IPS-18a (cell line): ENCODE results near the gene MYO3B.
"Not testable (repeated sequence)": the region's sequence is repeated elsewhere in the genome, so short reads cannot be mapped to it uniquely, and the experiment has no call there.

Source experiments
- H3K27ac ChIP-seq: one replicate; pipeline ENCODE4 v1.5.1; 2013; ENCODE audit warnings: low read length
- H3K27me3 ChIP-seq: one replicate; pipeline ENCODE4 v1.6.1; 2013; ENCODE audit warnings: mild to moderate bottlenecking, low read length; ENCODE audit not compliant: control insufficient read depth, insufficient read depth
- H3K36me3 ChIP-seq: one replicate; pipeline ENCODE4 v1.6.1; 2013; ENCODE audit warnings: low read depth, low read length; ENCODE audit not compliant: control insufficient read depth
- H3K4me1 ChIP-seq: one replicate; pipeline ENCODE4 v1.6.1; 2013; ENCODE audit warnings: low read depth, low read length; ENCODE audit not compliant: control insufficient read depth
- H3K4me3 ChIP-seq: one replicate; pipeline ENCODE4 v1.5.1; 2013; ENCODE audit warnings: low read length
- H3K9ac ChIP-seq: one replicate; pipeline ENCODE4 v1.6.1; 2013; ENCODE audit warnings: mild to moderate bottlenecking, low read length, moderate library complexity
- H3K9me3 ChIP-seq: one replicate; pipeline ENCODE4 v1.6.1; 2013; ENCODE audit warnings: low read depth, low read length; ENCODE audit not compliant: control insufficient read depth

The MYO3B gene

GRCh38 chr2:170252414-170252813, 74.5 kb downstream of the MYO3B start:
- Histone ChIP-seq H3K9ac (no peak overlapping the region), H3K36me3 (no peaks in the 10 kb centered on the region), H3K27ac (no peak overlapping the region)

GRCh38 chr2:170253721-170254230, 75.8 kb downstream of the MYO3B start:
- no peak overlapping the region for H3K9ac ChIP-seq
- no peaks in the 10 kb centered on the region for H3K27me3 ChIP-seq
- H3K27ac ChIP-seq: no peak overlapping the region
- H3K36me3 ChIP-seq: no peaks in the 10 kb centered on the region
- no peak overlapping the region for H3K4me3 ChIP-seq
- H3K9me3 ChIP-seq: no peaks in the 10 kb centered on the region
- no peaks in the 10 kb centered on the region for H3K4me1 ChIP-seq

More at GRCh38 chr2:170252414-170252813, 74.5 kb downstream of the MYO3B start:
- H3K4me3 ChIP-seq: no peak overlapping the region
- H3K27me3 ChIP-seq: no peaks in the 10 kb centered on the region
- H3K9me3 ChIP-seq: no peaks in the 10 kb centered on the region
- H3K4me1 ChIP-seq: no peaks in the 10 kb centered on the region

DNA sequence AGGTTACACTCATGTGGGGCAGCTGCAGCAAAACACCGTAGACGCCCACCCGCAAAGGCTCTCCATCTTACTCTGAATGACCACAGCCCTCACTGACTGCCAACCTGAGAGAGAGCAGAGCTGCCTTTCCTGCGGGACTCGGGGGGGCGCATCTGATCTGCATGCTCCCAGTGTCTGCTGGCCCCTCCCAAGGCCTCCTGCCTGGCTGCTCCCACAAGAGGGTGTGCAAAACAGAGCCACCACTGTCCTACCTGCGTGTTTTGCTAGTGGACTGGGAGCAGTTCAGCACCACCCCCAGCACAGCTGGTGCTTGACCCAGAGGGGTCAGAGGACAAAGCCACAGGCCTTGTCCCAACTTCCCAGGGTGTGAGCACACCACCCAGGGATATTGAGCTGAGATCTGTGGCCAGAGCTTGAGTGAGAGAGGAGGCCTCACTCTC, 76.4 kb downstream of the MYO3B start:
- Histone ChIP-seq H3K9ac (no peak overlapping the region), H3K4me1 (no peaks in the 10 kb centered on the region), H3K4me3 (no peak overlapping the region), H3K27ac (no peak overlapping the region), H3K36me3 (no peaks in the 10 kb centered on the region), H3K27me3 (no peaks in the 10 kb centered on the region), H3K9me3 (no peaks in the 10 kb centered on the region)

DNA sequence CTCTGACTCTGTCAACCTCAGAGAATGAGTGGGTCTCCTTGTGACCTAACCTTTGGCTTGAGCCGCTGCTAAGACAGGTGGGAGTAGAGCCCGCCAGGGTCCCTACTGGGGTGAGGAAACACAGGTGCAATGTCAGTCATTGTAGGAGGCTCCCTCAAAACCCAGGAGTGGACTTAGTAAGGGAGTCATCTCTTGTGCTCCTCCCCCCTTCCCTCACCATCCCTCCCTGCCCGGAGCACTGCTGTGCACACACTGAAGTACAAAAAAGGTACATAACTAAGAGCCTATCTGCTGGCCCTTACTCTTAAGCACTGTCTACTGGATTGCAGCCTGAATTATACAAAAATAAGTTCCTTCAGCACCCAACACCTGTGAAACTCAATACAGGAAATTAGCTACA, 77.2 kb downstream of the MYO3B start:
- no peaks in the 10 kb centered on the region for H3K9me3 ChIP-seq
- H3K27ac ChIP-seq: no peak overlapping the region
- no peaks in the 10 kb centered on the region for H3K36me3 ChIP-seq
- no peaks in the 10 kb centered on the region for H3K27me3 ChIP-seq
- H3K4me1 ChIP-seq: no peaks in the 10 kb centered on the region
- no peak overlapping the region for H3K4me3 ChIP-seq
- H3K9ac ChIP-seq: no peak overlapping the region

DNA sequence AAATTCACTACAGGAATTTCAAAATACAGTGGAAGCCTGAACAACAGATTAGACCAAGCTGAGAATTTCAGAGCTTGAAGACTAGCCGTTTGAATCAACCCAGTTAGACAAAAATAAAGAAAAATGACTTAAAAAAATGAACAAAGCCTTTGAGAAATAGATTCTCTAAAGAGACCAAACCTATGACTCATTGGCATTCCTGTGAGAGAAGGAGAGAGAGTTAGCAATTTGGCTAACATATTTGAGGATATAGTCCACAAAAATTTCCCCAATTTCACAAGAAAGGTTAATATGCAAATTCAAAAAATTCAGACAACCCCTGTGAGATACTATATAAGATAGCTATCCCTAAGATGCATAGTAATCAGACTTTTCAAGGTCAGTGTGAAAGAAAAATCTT, 78.0 kb downstream of the MYO3B start:
- Histone ChIP-seq H3K27ac (no peak overlapping the region), H3K4me1 (no peaks in the 10 kb centered on the region), H3K27me3 (no peaks in the 10 kb centered on the region), H3K4me3 (no peak overlapping the region), H3K36me3 (no peaks in the 10 kb centered on the region), H3K9ac (no peak overlapping the region), H3K9me3 (no peaks in the 10 kb centered on the region)

DNA sequence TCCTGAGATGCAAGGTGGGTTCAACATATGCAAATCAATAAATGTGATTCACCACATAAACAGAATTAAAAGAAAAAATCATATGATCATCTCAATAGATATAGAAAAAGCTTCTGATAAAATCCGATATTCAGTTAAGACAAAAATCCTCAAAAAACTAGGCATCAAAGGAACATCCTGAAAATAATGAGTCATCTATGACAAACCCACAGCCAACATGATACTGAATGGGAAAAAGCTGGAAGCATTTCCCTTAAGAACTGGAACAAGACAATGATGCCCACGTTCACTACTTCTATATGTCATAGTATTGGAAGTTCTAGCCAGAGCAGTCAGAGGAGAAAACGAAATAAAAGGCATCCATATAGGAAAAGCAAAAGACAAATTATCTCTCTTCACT, 80.4 kb downstream of the MYO3B start:
- H3K4me1 ChIP-seq: no peaks in the 10 kb centered on the region
- H3K27ac ChIP-seq: no peak overlapping the region
- no peaks in the 10 kb centered on the region for H3K9me3 ChIP-seq
- H3K36me3 ChIP-seq: no peaks in the 10 kb centered on the region
- H3K27me3 ChIP-seq: no peaks in the 10 kb centered on the region
- no peak overlapping the region for H3K4me3 ChIP-seq
- H3K9ac ChIP-seq: no peak overlapping the region

DNA sequence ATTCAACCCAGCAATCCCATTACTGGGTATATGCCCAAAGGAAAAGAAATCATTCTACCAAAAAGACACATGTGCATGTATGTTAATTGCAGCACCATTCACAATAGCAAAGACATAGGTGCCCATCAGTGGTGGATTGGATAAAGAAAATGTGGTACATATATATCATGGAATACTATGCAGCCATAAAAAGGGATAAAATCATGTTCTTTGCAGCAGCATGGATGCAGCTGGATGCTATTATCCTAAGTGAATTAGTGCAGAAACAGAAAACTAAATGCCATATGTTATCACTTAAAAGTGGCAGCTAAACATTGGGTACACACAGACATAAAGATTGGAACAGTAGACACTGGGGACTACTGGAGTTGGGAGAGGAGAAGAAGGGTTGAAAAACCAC, 82.2 kb downstream of the MYO3B start:
- Histone ChIP-seq H3K27ac (no peak overlapping the region), H3K9me3 (no peaks in the 10 kb centered on the region), H3K4me3 (no peak overlapping the region), H3K27me3 (no peaks in the 10 kb centered on the region), H3K4me1 (no peaks in the 10 kb centered on the region), H3K9ac (no peak overlapping the region), H3K36me3 (no peaks in the 10 kb centered on the region)

GRCh38 chr2:170261566-170261965, 83.6 kb downstream of the MYO3B start:
- Histone ChIP-seq H3K4me3 (no peak overlapping the region), H3K4me1 (no peaks in the 10 kb centered on the region), H3K27me3 (no peaks in the 10 kb centered on the region), H3K9ac (no peak overlapping the region), H3K27ac (no peak overlapping the region), H3K9me3 (no peaks in the 10 kb centered on the region), H3K36me3 (no peaks in the 10 kb centered on the region)

GRCh38 chr2:170262343-170262742, 84.4 kb downstream of the MYO3B start:
- Histone ChIP-seq H3K27ac (no peak overlapping the region), H3K4me1 (no peaks in the 10 kb centered on the region), H3K9ac (no peak overlapping the region), H3K4me3 (no peak overlapping the region), H3K36me3 (no peaks in the 10 kb centered on the region), H3K27me3 (no peaks in the 10 kb centered on the region), H3K9me3 (no peaks in the 10 kb centered on the region)

- no peaks in the 10 kb centered on the region for H3K9me3 ChIP-seq
- H3K27ac ChIP-seq: no peak overlapping the region
- no peak overlapping the region for H3K4me3 ChIP-seq
- H3K27me3 ChIP-seq: no peaks in the 10 kb centered on the region
- no peaks in the 10 kb centered on the region for H3K36me3 ChIP-seq
- H3K9ac ChIP-seq: no peak overlapping the region
- no peaks in the 10 kb centered on the region for H3K4me1 ChIP-seq
These were observed 84.9 kb downstream of the MYO3B start for GRCh38 chr2:170262806-170263205.

DNA sequence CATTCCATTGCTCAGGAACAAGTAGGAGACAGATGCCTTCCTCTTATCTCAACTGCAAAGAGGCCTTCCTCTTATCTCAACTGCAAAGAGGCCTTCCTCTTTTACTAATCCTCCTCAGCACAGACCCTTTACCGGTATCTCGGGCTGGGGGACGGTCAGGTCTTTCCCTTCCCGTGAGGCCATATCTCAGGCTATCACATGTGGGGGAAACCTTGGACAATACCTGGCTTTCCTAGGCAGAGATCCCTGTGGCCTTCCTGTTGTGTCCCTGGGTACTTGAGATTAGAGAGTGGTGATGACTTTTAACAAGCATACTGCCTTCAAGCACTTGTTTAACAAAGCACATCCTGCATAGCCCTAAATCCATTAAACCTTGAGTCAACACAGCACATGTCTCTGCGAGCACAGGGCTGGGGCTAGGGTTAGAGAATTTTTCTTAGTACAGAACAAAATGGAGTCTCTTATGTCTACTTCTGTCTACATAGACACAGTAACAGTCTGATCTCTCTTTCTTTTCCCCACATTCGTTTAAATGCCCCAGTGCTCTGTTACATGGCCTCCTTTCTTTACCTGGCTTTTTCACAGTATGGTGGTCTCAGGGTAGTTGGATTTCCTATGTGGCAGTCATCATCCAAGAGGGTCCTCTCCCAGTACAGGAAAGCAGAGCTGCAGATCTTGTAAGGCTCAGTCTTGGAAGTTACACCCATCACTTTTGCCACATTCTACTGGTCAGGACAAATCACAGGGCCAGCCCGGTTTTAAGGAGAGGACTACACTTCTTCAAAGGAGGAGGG, 86.0 kb downstream of the MYO3B start:
- H3K4me3 ChIP-seq, H3K9me3 ChIP-seq, H3K36me3 ChIP-seq, H3K27me3 ChIP-seq, H3K4me1 ChIP-seq, H3K9ac ChIP-seq, H3K27ac ChIP-seq: not testable (repeated sequence)

DNA sequence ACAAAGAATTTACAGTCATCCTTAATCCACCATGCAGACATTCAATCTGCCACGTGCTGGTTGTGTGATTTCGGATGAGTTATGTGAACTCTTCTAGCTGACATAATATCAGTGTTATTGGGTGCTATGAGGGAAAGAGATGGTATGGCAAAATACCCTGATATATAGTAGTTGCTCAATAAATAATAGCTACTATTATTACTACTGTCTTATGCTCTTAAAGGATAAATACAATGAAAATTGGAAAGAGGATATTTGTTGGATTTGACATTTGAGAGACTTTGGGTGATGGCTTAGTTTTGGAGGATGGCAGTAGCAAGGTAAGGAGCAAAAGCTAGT, 86.5 kb downstream of the MYO3B start:
- H3K27me3 ChIP-seq: no peaks in the 10 kb centered on the region
- no peaks in the 10 kb centered on the region for H3K36me3 ChIP-seq
- H3K9me3 ChIP-seq: no peaks in the 10 kb centered on the region
- H3K4me3 ChIP-seq: no peak overlapping the region
- H3K4me1 ChIP-seq: no peaks in the 10 kb centered on the region
- no peak overlapping the region for H3K27ac ChIP-seq
- H3K9ac ChIP-seq: no peak overlapping the region
